ENCODE data around the gene SETD1B. TPM values are rescaled to one million over a fixed set of nuclear protein-coding genes. Genes with fewer than 3 reads are reported as not detected.

SETD1B gene
- total RNA-seq, 1 donor from 2014 or later: 25.3 TPM

- Mint-ChIP-seq H3K27ac (ENCODE audit: unreplicated experiment) (no peak overlapping the region), H3K4me1 (ENCODE audit: unreplicated experiment) (peaks cover 27% of the 10 kb centered on the region), H3K36me3 (ENCODE audit: low read depth, unreplicated experiment) (peaks cover 19% of the 10 kb centered on the region), H3K27me3 (ENCODE audit: unreplicated experiment) (peaks cover 10% of the 10 kb centered on the region), H3K9me3 (ENCODE audit: unreplicated experiment) (no peaks in the 10 kb centered on the region), H3K4me3 (ENCODE audit: unreplicated experiment) (no peak overlapping the region)
- no peak for DNase-seq (ENCODE audit: low spot score)
- no peak for TF ChIP-seq CTCF (IDR thresholded peaks at IDR 0.05; ENCODE audit: unreplicated experiment)
These were observed 5.9 kb downstream of the SETD1B start for GRCh38 chr12:121809712-121810116.

GRCh38 chr12:121810234-121810817 lies 6.5 kb downstream of the SETD1B start:
- H3K27ac Mint-ChIP-seq (ENCODE audit: unreplicated experiment): no peak overlapping the region
- no peak for DNase-seq (ENCODE audit: low spot score)
- no peaks in the 10 kb centered on the region for H3K9me3 Mint-ChIP-seq (ENCODE audit: unreplicated experiment)
- no peak for TF ChIP-seq CTCF (IDR thresholded peaks at IDR 0.05; ENCODE audit: unreplicated experiment)
- H3K4me3 Mint-ChIP-seq (ENCODE audit: unreplicated experiment): no peak overlapping the region
- peaks cover 27% of the 10 kb centered on the region for H3K4me1 Mint-ChIP-seq (ENCODE audit: unreplicated experiment)
- H3K27me3 Mint-ChIP-seq (ENCODE audit: unreplicated experiment): peaks cover 10% of the 10 kb centered on the region
- peaks cover 20% of the 10 kb centered on the region for H3K36me3 Mint-ChIP-seq (ENCODE audit: low read depth, unreplicated experiment)

- peak overlapping the region; percentile 75 for H3K4me3 Mint-ChIP-seq (ENCODE audit: unreplicated experiment)
- peak overlapping the region; percentile 65 for H3K27ac Mint-ChIP-seq (ENCODE audit: unreplicated experiment)
- peaks cover 23% of the 10 kb centered on the region for H3K36me3 Mint-ChIP-seq (ENCODE audit: low read depth, unreplicated experiment)
- peaks cover 9% of the 10 kb centered on the region for H3K27me3 Mint-ChIP-seq (ENCODE audit: unreplicated experiment)
- H3K4me1 Mint-ChIP-seq (ENCODE audit: unreplicated experiment): peaks cover 23% of the 10 kb centered on the region
- no peak for TF ChIP-seq CTCF (IDR thresholded peaks at IDR 0.05; ENCODE audit: unreplicated experiment)
- DNase-seq (ENCODE audit: low spot score): no peak
- H3K9me3 Mint-ChIP-seq (ENCODE audit: unreplicated experiment): no peaks in the 10 kb centered on the region
These were observed 7.1 kb downstream of the SETD1B start for GRCh38 chr12:121810833-121811433.

GRCh38 chr12:121811434-121812319 lies 7.9 kb downstream of the SETD1B start:
- H3K27ac Mint-ChIP-seq (ENCODE audit: unreplicated experiment): no peak overlapping the region
- H3K9me3 Mint-ChIP-seq (ENCODE audit: unreplicated experiment): no peaks in the 10 kb centered on the region
- peak; percentile 100 for TF ChIP-seq CTCF (IDR thresholded peaks at IDR 0.05; ENCODE audit: unreplicated experiment)
- DNase-seq (ENCODE audit: low spot score): peak; percentile 90
- peaks cover 17% of the 10 kb centered on the region for H3K4me1 Mint-ChIP-seq (ENCODE audit: unreplicated experiment)
- peaks cover 25% of the 10 kb centered on the region for H3K36me3 Mint-ChIP-seq (ENCODE audit: low read depth, unreplicated experiment)
- peak overlapping the region; percentile 86 for H3K4me3 Mint-ChIP-seq (ENCODE audit: unreplicated experiment)
- peaks cover 9% of the 10 kb centered on the region for H3K27me3 Mint-ChIP-seq (ENCODE audit: unreplicated experiment)

Data from endothelial cell (in vitro differentiated cells).